ENCODE data around the gene ATP13A2.

Gene ATP13A2, protein sequence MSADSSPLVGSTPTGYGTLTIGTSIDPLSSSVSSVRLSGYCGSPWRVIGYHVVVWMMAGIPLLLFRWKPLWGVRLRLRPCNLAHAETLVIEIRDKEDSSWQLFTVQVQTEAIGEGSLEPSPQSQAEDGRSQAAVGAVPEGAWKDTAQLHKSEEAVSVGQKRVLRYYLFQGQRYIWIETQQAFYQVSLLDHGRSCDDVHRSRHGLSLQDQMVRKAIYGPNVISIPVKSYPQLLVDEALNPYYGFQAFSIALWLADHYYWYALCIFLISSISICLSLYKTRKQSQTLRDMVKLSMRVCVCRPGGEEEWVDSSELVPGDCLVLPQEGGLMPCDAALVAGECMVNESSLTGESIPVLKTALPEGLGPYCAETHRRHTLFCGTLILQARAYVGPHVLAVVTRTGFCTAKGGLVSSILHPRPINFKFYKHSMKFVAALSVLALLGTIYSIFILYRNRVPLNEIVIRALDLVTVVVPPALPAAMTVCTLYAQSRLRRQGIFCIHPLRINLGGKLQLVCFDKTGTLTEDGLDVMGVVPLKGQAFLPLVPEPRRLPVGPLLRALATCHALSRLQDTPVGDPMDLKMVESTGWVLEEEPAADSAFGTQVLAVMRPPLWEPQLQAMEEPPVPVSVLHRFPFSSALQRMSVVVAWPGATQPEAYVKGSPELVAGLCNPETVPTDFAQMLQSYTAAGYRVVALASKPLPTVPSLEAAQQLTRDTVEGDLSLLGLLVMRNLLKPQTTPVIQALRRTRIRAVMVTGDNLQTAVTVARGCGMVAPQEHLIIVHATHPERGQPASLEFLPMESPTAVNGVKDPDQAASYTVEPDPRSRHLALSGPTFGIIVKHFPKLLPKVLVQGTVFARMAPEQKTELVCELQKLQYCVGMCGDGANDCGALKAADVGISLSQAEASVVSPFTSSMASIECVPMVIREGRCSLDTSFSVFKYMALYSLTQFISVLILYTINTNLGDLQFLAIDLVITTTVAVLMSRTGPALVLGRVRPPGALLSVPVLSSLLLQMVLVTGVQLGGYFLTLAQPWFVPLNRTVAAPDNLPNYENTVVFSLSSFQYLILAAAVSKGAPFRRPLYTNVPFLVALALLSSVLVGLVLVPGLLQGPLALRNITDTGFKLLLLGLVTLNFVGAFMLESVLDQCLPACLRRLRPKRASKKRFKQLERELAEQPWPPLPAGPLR

DNA sequence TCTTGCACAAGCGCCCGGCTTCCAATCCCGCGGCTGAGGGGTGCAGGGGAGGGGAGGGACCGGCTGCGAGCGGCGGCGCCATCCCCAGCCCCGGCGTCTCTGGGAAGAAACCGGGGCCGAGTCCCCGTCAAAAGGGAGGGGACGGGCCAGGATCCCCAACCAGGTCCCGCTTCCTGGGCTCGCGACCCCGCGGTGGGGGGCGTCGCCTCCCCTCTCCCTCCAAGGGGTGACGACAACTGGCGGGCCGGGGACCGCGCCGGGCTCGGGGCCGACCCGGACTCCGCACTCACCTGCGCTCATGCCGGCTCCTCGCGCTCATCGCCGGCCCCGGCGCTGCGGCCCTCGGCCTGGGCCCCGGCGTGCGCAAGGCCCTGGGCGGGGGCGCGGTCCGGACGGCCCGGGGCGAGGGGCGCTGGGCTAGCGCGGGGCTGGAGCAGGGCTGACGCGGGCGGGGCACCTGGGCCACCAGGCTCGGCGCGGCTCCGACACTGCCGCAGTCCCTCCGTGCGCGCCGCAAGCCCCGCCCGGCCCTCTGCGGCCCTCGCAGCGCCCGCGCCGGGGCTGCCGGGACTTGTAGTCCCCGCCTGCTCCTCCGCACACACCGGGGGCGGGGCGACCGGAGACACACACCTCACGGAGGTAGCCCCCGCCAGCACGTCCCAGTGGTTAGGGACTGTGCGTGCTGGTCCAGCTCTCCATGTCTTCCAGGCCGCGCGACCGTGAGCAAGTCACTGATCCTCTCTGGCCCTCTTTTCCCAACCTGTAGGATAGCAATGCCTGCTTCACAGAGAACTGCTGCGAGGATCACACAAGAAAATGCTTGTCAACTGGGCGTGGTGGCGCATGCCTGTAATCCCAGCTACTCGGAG, at the start of gene ATP13A2:
TSS of gene ATP13A2 (minus strand) at position 490 of the 869 bp plus-strand sequence. CDS start at position 300, 190 bp downstream.
- DNase-seq = peak; percentile 75

DNA sequence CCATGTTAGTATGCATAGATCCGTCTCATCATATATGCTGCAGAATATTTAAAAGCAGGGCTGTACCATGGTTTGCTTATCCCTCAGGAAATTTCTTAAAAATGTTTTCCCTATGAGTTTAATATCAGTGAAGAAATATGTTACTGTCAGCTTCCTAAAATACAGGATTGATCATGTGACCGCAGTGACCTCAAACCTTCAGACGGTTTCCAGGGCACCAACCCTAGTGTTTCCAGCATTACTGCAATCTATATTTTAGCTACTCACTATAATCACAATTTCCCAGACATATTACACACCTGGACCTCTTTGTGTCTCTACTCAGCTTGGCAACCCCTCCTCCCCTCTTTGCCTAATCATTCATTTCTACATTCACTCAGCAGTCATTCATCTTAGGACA, 49.8 kb upstream of the ATP13A2 start:
- no peak for DNase-seq

DNA sequence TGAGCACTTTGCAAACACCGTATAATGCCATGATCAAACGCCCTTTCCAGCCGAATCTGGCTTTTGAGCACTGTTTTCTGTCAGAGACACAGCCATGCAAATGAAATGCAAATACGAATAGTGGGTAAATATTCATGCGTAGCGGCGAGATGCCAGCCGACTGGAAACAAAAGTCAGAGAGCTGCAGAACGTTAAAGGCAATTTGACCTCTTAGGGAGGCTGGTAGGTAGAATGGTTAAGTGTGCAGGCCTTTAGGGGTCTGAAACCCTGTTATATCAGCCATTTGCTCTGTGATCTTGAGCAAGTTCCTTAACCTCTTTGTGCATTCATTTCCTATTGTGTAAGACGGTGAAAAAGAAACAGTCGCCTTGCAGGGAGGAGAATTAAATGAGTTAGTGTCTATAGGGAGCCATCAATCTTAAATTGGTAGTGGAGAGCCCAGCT, 48.6 kb upstream of the ATP13A2 start:
- peak; percentile 98 for DNase-seq

DNA sequence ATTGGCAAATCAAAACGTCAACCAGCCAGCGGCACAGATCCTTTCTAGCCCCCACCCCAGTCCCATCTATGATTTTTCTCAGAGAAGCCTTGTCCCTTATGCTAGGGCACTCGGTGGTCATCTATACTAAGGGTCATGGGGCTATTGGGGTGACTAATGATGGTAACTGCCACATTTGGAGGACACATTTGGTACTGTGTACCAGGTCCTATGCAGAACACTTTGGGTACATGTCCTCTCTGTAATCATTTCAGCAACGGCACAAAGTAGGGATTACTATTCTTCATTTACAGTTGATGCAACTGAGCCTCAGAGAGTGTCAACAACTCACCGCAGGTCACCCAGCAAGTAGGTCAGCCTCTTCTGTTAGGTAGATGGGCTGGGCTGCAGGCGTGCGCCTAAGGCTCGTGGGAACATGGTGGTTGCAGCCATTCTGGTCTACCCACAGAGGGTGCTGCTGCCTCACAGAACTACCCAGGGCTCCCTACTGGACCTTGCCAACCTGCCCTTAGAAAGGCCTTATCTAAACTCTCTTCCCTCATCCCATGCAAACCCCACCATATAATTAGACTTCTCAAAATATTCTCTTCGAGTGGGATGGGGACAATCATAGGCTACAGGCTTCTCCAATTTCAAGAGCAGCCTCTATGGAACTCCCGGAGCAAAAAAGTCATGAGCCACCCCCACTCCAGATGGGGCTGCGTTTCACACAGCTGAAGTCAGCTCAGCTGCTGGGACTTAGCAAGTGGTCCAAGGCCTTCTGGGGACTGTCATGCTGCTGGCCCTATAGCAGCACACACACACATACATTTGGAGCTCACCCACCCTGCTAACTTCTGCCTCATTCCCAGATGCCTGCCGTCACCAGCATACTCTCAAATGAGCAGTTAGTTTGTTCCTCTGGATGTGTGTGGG, 47.9 kb upstream of the ATP13A2 start:
- peak; percentile 88 for DNase-seq

DNA sequence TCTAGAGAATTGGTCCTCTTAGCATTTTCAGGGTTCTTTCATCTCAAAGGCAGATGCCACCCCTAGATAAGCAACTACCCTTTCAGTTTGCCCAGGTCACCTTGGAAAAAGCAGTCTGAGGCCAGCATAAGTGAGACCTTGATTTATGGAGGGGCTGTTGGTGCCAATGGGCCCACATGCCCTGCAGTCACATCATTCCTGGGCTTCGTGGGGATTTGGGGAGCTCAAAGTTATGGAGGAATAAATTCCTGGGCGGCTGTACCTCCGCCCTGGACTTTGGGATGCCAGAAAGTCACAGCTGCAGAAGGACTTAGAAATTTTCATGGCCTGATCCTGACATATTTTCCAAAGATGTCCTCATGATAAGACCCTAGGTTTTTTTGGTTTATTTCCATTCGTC, 44.8 kb upstream of the ATP13A2 start:
- DNase-seq = no peak

DNA sequence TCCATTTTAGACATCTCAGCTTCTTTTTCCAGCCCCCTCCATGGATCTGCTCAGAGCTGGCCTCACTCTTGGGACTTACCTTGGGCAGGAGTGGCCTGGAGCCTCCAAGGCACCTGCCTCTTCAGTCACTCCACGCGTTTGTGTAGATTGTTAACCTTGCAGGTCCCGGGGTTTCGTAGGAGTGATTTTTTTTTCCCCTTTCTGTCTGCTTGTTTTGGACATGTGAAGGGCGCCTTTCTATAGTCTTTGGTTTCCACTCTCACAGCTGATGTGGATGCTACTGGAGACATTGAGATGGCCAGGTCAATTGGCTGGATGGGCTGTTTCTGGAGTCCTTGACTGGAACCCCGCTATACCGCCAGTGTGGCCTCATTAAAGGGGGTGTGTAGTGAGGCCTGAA, 44.1 kb upstream of the ATP13A2 start:
- no peak for DNase-seq

DNA sequence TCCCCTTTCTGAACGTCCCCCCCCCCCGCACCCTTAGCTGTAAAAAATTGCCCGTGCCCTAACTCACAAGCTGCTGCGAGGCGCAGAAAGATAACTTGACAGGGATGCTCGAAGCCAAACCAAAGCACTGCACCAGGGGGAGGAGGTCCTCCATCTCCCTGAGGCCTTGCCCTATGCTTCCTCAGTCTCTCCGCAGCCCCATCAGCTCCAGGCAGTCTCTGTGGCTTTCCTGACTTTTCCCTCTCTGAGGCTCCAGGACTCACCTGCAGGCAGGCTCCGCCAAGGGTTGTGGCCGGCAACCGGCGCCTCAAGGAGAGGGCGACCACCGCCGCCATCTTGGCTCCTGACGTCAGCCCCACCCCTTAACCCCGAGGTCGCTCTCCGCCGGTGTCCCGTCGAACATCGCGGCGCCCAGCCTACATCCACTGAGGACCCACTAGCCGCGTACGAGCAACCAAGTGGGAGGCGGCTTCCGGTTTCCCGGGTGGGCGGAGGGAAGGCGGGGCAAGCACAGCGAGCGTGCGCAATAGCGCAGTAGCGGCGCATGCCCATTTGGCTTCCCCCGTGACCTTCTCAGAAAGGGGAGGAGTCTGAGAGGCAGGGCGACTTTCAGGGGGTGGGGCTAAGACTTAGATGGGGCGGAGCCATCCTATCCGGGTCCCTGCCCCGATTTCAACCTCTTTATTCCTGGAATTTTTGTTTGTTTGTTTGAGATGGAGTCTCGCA, 42.1 kb upstream of the ATP13A2 start, which contains the start of gene SDHB:
TSS of gene SDHB (minus strand) at position 348 of the 726 bp plus-strand sequence. CDS start at position 335, 13 bp downstream.
- peak; percentile 95 for DNase-seq

DNA sequence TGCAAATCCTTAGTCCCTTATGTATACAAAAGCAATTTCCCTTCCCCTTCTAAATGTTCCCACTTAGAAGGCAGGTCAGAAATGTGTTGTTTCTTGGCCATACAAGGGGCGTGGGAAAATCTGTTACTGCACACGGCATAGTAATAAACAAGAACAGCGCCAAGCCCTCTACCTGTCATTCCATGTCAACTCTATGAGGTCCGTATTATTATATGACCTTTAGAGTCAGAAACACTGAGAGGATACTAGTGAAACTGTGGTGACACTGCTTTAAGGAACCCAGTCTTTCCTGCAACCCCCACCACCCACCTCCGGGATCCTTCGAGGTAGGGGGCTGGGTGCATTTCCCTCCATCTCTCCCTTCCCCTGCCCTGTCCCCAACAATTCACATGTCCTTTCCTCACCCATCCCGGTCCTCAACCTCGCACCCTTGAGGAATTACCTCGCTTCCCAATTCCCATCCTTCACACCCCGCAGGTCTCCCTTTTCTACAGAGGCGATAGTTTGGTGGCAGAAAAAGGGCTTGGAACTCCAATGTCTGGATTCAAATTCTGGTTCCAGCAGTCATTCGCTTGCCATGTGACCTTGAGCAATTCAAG, 41.5 kb upstream of the ATP13A2 start:
- no peak for DNase-seq

DNA sequence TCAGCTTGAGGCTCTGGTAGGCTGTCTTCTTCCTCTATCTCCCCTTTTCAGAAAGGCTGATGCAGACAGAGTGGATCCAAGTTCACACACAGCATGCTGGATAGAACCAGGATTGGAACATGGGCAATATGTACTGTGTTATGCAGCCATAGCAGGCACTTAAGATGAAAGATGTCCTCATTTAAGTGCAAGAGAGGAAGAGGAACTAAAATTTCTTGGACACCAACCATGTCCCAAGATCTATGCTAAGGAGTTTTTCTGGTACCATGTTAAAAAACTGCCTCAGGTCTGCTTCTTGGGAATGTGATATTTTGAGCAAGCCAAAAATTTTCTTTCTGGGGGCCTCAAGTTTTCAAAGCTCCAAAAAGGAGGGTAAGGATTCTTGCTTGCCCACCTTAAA, 40.9 kb upstream of the ATP13A2 start:
- no peak for DNase-seq

DNA sequence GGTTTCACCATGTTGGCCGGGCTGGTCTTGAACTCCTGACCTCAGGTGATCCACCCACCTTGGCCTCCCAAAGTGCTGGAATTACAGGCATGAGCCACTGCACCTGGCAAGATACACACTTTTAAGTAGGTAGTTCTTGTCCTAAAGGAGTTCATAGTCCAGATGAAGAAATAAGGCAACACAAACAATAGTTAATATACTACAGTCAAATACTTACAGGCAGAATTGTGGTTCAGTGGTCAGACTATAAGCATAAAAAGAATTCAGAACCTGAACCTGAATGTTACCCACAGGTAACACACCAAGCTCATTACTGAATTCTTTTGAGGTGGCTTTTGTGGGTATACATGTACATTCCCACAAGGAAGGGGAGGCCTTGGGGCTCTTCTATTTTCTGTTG, 40.3 kb upstream of the ATP13A2 start:
- no peak for DNase-seq

DNA sequence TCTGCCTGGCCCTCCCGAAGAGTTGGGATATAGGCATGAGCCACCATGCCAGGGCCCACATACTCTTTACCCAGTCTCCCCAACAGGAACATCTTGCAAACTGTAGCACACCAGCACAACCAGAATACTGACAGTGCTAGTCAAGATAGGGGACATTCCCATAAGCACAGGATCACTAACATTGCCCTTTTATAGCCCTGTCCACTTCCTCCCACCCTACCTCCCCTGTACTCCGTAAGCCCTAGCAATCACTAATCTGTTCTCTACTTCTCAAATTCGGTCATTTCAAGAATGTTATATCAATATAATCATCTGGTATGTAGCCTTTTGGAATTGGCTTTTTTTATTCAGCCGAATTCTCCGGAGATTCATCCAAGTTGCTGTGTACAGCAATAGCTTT, 36.2 kb upstream of the ATP13A2 start:
- no peak for DNase-seq

DNA sequence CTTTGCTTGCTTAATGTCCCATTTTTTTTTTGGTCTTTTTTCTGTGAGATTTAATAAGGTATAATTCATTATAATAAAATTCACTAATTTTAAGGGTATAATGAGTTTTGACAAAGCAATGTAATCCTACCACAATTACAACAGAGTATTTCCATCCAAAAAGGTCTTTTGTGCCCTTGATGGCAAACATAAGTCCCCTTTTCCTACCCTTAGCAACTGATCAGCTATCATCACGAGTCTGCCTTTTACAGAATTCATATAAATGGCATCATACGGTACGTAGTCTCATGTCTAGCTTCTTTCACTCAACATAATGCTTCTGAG, 34.6 kb upstream of the ATP13A2 start:
- no peak for DNase-seq

DNA sequence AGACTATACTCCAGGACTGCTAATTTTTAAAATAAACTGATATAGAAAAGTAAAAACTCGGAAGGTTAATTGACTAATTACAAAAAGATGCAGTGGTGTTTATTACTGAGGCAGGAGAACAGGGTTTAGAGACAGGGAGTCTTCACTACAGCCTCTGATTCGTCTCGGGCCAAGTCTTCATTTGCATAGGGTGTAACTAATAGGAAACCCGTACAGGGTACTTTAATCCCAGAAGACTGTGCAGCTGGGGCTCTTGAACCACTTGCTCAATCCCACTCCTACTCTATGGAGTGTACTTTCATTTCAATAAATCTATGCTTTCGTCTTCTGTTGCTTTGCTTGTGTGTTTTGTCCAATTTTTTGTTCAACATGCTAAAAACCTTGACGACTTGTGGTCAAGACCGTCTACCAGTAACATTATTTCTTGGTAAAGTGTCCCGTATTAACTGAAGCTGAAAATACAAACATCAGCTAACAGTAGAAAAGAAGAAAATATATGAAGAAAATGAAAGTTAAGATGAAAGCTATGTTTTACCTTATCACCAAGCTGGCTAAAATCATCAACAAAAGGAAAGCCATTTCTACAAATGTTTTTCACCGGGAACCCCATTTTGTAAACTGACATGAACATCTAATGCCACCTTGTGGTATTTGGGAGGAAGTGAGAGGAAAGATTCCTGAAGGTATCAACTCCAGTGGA, 34.1 kb upstream of the ATP13A2 start:
- peak; percentile 35 for DNase-seq

DNA sequence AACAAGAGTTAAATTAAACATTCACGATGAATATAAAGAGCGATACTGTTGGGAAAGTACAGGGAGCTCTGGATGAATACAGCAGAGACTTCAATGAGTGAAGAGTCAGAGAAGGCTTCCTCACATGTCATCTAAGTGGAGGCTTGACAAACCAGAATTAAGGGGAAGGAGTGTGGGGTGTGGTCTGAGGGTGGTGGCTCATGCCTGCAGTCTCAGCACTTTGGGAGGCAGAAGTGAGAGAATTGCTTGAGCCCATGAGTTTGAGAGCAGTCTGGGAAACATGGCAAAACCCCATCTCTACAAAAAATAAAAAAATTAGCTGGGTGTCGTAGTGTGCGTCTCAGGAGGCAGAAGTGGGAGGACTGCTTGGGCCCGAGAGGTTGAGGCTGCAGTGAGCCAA, 33.4 kb upstream of the ATP13A2 start:
- DNase-seq = no peak

DNA sequence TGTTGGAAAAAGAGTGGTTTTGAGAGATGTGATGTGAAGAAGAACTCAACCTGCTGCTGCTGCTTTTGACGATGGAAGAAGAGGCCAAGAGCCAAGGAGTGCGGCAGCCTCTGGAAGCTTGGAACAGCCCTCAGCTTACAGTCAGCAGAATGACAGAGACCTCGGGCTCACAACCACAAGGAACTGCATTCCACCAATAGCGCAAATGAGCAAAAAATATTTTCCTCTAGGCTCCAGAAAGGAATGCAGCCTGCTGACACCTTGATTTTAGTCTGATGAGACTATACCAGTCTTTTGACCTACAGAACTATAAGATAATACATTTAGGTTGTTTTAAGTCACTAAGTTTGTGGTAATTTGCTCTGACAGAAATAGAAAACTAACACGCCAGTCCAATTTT, 31.9 kb upstream of the ATP13A2 start:
- DNase-seq = no peak

DNA sequence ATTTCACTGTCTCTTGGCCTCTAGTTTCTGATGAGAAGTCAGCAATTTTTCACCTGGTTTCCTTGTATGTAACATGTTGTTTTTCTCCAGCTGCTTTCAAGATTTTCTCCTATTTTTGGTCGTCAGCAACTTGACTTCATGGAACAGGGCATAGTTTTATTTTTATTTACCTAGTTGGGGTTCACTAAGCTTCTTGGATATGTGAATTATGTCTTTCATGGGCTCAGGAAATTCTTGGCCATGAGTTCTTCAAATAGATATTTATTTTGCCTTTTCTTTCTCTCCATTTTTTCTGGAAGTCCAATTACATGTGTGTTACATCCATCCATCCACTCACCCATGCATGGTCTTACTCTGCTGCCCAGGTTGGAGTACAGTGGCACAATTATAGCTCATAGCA, 28.4 kb upstream of the ATP13A2 start:
- DNase-seq = no peak

DNA sequence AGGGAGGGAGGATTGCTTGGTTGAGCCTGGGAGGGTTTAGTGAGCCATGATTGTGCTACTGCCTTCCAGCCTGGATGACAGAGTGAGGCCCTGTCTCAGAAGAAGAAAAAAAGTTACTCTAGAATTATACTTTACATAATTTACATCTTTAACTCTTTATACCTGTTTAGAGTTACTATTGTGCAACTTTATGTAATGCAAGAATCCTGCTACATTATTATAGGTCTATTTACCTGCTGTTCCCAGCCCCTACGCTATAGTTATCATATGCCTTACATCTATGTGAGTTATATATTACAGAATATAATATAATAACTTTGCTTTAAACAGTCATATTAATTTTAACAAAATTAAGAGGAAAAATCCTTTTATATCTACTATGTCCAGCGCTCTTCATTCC, 27.8 kb upstream of the ATP13A2 start:
- DNase-seq = no peak

DNA sequence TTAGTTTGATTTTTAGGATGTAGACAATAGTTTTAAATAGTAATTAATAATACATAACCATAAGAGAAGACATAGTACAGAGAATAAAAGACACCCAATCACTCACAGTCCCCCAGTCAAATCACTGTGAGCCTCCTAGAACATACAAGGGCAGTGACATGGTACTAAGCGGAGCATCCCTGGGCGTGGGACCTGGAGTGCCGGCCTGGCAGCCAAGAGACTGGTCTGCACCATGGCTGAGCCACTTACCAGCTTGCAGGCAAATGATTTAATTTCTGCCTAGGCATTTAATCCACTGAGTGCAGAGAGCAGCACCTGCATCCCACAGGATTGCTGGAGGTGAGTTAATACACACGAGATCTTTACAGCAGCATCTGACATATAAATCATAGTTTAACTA, 21.8 kb upstream of the ATP13A2 start:
- no peak for DNase-seq

DNA sequence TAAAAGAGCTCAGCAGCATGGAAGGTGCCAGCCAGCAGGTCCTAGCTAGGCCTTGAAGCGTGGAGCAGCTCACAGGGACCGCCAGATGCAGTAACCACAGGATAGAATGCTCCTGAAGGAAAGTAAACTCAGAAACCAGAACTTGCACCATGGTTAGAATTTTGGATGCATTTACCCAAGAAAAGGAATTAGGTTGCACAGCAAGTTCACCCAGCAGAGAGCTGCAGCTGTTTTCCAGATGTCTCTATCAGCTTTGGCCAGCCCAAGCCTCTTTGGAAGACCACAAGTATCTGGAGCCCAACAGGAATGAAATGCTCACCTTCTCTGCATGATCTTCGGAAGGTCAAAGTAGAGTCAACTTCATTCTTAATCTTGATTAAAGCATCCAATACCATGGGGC, 21.0 kb upstream of the ATP13A2 start:
- no peak for DNase-seq

Measured in NCI-H526 treated with DMSO at 0.1 percent for 48 hours (cell line).